Smooth muscle cell (in vitro differentiated cells): ENCODE measurements around the gene FGF7. TPM values are rescaled to one million over a fixed set of nuclear protein-coding genes. Genes with fewer than 3 reads are reported as not detected.
A peak's percentile ranks its signal among the peaks of the same experiment; 100 is the strongest.

ENCODE experiments used
- DNase-seq: peaks from one replicate; lab custom pipeline; 2025; ENCODE audit not compliant: unreplicated experiment; lab: John Stamatoyannopoulos, UW
- H2AFZ ChIP-seq: fragments of 200-600 bp; sonication (generic); 2 replicates; pipeline ENCODE4 v1.6.0; 2016; ENCODE audit warnings: antibody characterized with exemption, low read depth, mild to moderate bottlenecking
- H3F3A ChIP-seq: fragments of 200-600 bp; sonication (generic); 2 replicates; pipeline ENCODE4 v1.6.0; 2017; ENCODE audit warnings: antibody characterized with exemption, low read depth
- H3K27ac ChIP-seq: fragments of 200-600 bp; sonication (generic); 2 replicates; pipeline ENCODE4 v1.5.1; 2016; ENCODE audit warnings: low read depth, mild to moderate bottlenecking
- H3K27me3 ChIP-seq: fragments of 200-600 bp; sonication (generic); 2 replicates; pipeline ENCODE4 v1.6.1; 2016; ENCODE audit warnings: low read depth, mild to moderate bottlenecking
- H3K36me3 ChIP-seq: fragments of 200-600 bp; sonication (generic); 2 replicates; pipeline ENCODE4 v1.5.1; 2016; ENCODE audit warnings: low read depth
- H3K4me1 ChIP-seq: fragments of 200-600 bp; sonication (generic); 2 replicates; pipeline ENCODE4 v1.5.1; 2016; ENCODE audit warnings: low read depth
- H3K4me2 ChIP-seq: fragments of 200-600 bp; sonication (generic); 2 replicates; pipeline ENCODE4 v1.6.0; 2016; ENCODE audit warnings: mild to moderate bottlenecking
- H3K4me3 ChIP-seq: fragments of 200-600 bp; sonication (generic); 2 replicates; pipeline ENCODE4 v1.5.1; 2016; ENCODE audit warnings: mild to moderate bottlenecking
- H3K79me2 ChIP-seq: fragments of 200-600 bp; sonication (generic); 2 replicates; pipeline ENCODE4 v1.6.0; 2016; ENCODE audit warnings: low read depth, mild to moderate bottlenecking
- H3K9ac ChIP-seq: fragments of 200-600 bp; sonication (generic); 2 replicates; pipeline ENCODE4 v1.6.0; 2016; ENCODE audit warnings: low read depth
- H3K9me3 ChIP-seq: fragments of 200-600 bp; sonication (generic); replicated peaks from 2 replicates; pipeline ENCODE4 v1.5.1; 2016; ENCODE audit warnings: low read depth
- H4K20me1 ChIP-seq: fragments of 200-600 bp; sonication (generic); 2 replicates; pipeline ENCODE4 v1.6.0; 2016; ENCODE audit warnings: low read depth
- CTCF ChIP-seq: fragments of 200-600 bp; sonication (generic); IDR thresholded peaks from 2 replicates; pipeline ENCODE4 v1.5.1; 2017; ENCODE audit warnings: borderline replicate concordance, mild to moderate bottlenecking, antibody characterized with exemption; ENCODE audit not compliant: insufficient read depth, poor library complexity, severe bottlenecking
- WGBS: methylation state at CpG from one replicate; pipeline ENCODE4 v1.1.7; 2016; ENCODE audit warnings: low lambda C conversion rate; 5-methylcytosine and 5-hydroxymethylcytosine counted together
- polyA plus RNA-seq: library from polyadenylated mRNA; unstranded; fragments of >200 nt; fragmentation: Nextera tagmentation; extraction: Ambion mirVana; gene quantifications from 2 replicates; pipeline ENCODE4 v1.2.1, GENCODE V29; 2016
- total RNA-seq: library from RNA; depleted of rRNA; stranded (reverse); fragments of >200 nt; gene quantifications from 2 replicates; pipeline ENCODE4 v1.2.3, GENCODE V29; 2014

FGF7 gene
- total RNA-seq (358 and 430 TPM in 2 replicates), polyA plus RNA-seq (210 and 281 TPM in 2 replicates)

- peaks cover 21% of the 10 kb centered on the region for H3K4me1 ChIP-seq
- H2AFZ ChIP-seq, result peak within 1 kb of the TSS; percentile 71
- H3K79me2 ChIP-seq, result peaks cover 51% of the 10 kb centered on the region
- H3K36me3 ChIP-seq, result no peaks in the 10 kb centered on the region
- H3K9ac ChIP-seq, result peak within 1 kb of the TSS; percentile 81
- peak within 1 kb of the TSS; percentile 94 for H3K4me2 ChIP-seq
- 17% methylated on average over 4 of the region's 4 CpGs for WGBS
- peak within 1 kb of the TSS; percentile 82 for H3K27ac ChIP-seq
- no peak for TF ChIP-seq CTCF
- no peaks in the 10 kb centered on the region for H3K27me3 ChIP-seq
- peak within 1 kb of the TSS; percentile 82 for H3K4me3 ChIP-seq
- H3F3A ChIP-seq, result peaks cover 8% of the 10 kb centered on the region
- H4K20me1 ChIP-seq, result peaks cover 40% of the 10 kb centered on the region
- H3K9me3 ChIP-seq, result no peaks in the 10 kb centered on the region
- DNase-seq, result no peak
Measured at GRCh38 chr15:49423021-49423420, at the start of gene FGF7. Gene FGF7 (plus strand): TSS chr15:49423242. CDS start chr15:49424298, 1,056 bp downstream.

- H3K4me1 ChIP-seq, result no peaks in the 10 kb centered on the region
- H3K4me2 ChIP-seq, result no peak overlapping the region
- no peak for DNase-seq
- no peak overlapping the region for H3K4me3 ChIP-seq
- H3K9me3 ChIP-seq, result no peaks in the 10 kb centered on the region
- H3K36me3 ChIP-seq, result no peaks in the 10 kb centered on the region
- no peaks in the 10 kb centered on the region for H3K79me2 ChIP-seq
- H3F3A ChIP-seq, result no peaks in the 10 kb centered on the region
- no peak overlapping the region for H3K27ac ChIP-seq
- H4K20me1 ChIP-seq, result no peaks in the 10 kb centered on the region
- 95% methylated on average over 4 of the region's 4 CpGs for WGBS
- H3K27me3 ChIP-seq, result no peaks in the 10 kb centered on the region
- H3K9ac ChIP-seq, result no peak overlapping the region
- TF ChIP-seq CTCF, result no peak
- H2AFZ ChIP-seq, result no peak overlapping the region
Measured at GRCh38 chr15:49379996-49380395, 43.0 kb upstream of the FGF7 start.

GRCh38 chr15:49380912-49381311, 42.1 kb upstream of the FGF7 start:
- Histone ChIP-seq H2AFZ (no peak overlapping the region), H3K36me3 (no peaks in the 10 kb centered on the region), H3F3A (no peaks in the 10 kb centered on the region), H3K9me3 (no peaks in the 10 kb centered on the region), H3K4me1 (no peaks in the 10 kb centered on the region), H3K9ac (no peak overlapping the region), H3K4me2 (no peak overlapping the region), H3K27me3 (no peaks in the 10 kb centered on the region), H3K27ac (no peak overlapping the region), H4K20me1 (no peaks in the 10 kb centered on the region), H3K79me2 (no peaks in the 10 kb centered on the region), H3K4me3 (no peak overlapping the region)
- 62% methylated on average over 5 of the region's 5 CpGs for WGBS
- TF ChIP-seq CTCF, result no peak
- DNase-seq, result no peak

- Histone ChIP-seq H3K9me3 (no peaks in the 10 kb centered on the region), H2AFZ (no peak overlapping the region), H3K36me3 (no peaks in the 10 kb centered on the region), H3K4me3 (no peak overlapping the region), H3K79me2 (no peaks in the 10 kb centered on the region), H3K9ac (no peak overlapping the region), H3K27me3 (no peaks in the 10 kb centered on the region), H3K27ac (no peak overlapping the region), H4K20me1 (no peaks in the 10 kb centered on the region), H3F3A (no peaks in the 10 kb centered on the region), H3K4me2 (no peak overlapping the region), H3K4me1 (no peaks in the 10 kb centered on the region)
- no peak for DNase-seq
- no peak for TF ChIP-seq CTCF
Measured at GRCh38 chr15:49382394-49382793, 40.6 kb upstream of the FGF7 start.
